ENCODE results near the gene SPATA32. TPM values are rescaled to one million over a fixed set of nuclear protein-coding genes. Genes with fewer than 3 reads are reported as not detected.

Gene SPATA32
- total RNA-seq, 1 donor from 2014 or later = not detected

GRCh38 chr17:45274033-45274432, 12.1 kb upstream of the SPATA32 start:
- Histone ChIP-seq H3K4me3 (no peak overlapping the region), H3K9ac (no peak overlapping the region), H3K79me2 (ENCODE audit: low read depth) (no peaks in the 10 kb centered on the region), H3K4me2 (no peak overlapping the region), H3K36me3 (no peaks in the 10 kb centered on the region), H3F3A (ENCODE audit: low read depth) (no peaks in the 10 kb centered on the region), H2AFZ (replicated peaks) (no peak overlapping the region), H4K20me1 (ENCODE audit: low read depth) (no peaks in the 10 kb centered on the region), H3K27me3 (no peaks in the 10 kb centered on the region), H3K9me3 (ENCODE audit: low read depth) (no peaks in the 10 kb centered on the region), H3K4me1 (no peaks in the 10 kb centered on the region), H3K27ac (no peak overlapping the region)
- no peak for DNase-seq (ENCODE audit: low spot score)
- Mint-ChIP-seq H3K4me3 (no peak overlapping the region), H3K9me3 (no peaks in the 10 kb centered on the region), H3K36me3 (peaks cover 18% of the 10 kb centered on the region), H3K27me3 (ENCODE audit: insufficient read depth, low read depth) (no peaks in the 10 kb centered on the region), H3K27ac (no peak overlapping the region), H3K4me1 (peaks cover 16% of the 10 kb centered on the region)
- TF ChIP-seq EZH2 (IDR thresholded peaks at IDR 0.05) = no peak
- no peak for TF ChIP-seq CTCF (IDR thresholded peaks at IDR 0.05)
- TF ChIP-seq EZH2phosphoT487 (IDR thresholded peaks at IDR 0.05) = no peak

DNA sequence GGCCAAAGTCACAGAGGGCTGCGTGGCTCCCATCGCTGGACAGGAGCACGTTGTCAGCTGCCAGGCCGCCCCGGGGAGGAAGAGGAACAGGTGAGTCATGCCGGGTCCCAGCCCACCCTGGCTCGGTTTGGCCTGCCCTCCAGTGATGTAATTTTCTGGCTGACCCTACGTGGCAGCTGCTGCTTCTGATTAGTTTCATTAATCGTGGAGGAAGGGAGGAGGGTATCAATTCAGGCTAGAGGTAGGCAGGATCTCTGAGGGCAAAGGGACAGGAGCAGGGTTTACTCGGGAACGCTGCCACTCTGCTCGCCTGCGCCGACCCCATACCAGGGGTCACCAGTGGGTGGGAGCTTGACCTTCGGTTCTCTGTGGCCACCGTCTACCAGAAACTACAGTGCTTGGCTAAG, 11.7 kb upstream of the SPATA32 start:
- no peak overlapping the region for H3K4me3 Mint-ChIP-seq
- no peaks in the 10 kb centered on the region for H3K9me3 Mint-ChIP-seq
- no peak for DNase-seq (ENCODE audit: low spot score)
- Histone ChIP-seq H3K9ac (no peak overlapping the region), H3K4me3 (no peak overlapping the region), H2AFZ (replicated peaks) (no peak overlapping the region), H3K27ac (no peak overlapping the region), H3K79me2 (ENCODE audit: low read depth) (no peaks in the 10 kb centered on the region), H3K9me3 (ENCODE audit: low read depth) (no peaks in the 10 kb centered on the region), H3K4me1 (no peaks in the 10 kb centered on the region), H3K4me2 (no peak overlapping the region), H4K20me1 (ENCODE audit: low read depth) (no peaks in the 10 kb centered on the region), H3K27me3 (no peaks in the 10 kb centered on the region), H3F3A (ENCODE audit: low read depth) (no peaks in the 10 kb centered on the region), H3K36me3 (no peaks in the 10 kb centered on the region)
- peaks cover 16% of the 10 kb centered on the region for H3K4me1 Mint-ChIP-seq
- TF ChIP-seq EZH2 (IDR thresholded peaks at IDR 0.05) = no peak
- TF ChIP-seq EZH2phosphoT487 (IDR thresholded peaks at IDR 0.05) = no peak
- no peak for TF ChIP-seq CTCF (IDR thresholded peaks at IDR 0.05)
- H3K27me3 Mint-ChIP-seq (ENCODE audit: insufficient read depth, low read depth) = no peaks in the 10 kb centered on the region
- no peak overlapping the region for H3K27ac Mint-ChIP-seq
- H3K36me3 Mint-ChIP-seq = peaks cover 19% of the 10 kb centered on the region

GRCh38 chr17:45271603-45272002, 9.7 kb upstream of the SPATA32 start:
- no peaks in the 10 kb centered on the region for H3K9me3 Mint-ChIP-seq
- no peak overlapping the region for H3K4me2 ChIP-seq
- peaks cover 9% of the 10 kb centered on the region for H3K4me1 Mint-ChIP-seq
- H3K27me3 Mint-ChIP-seq (ENCODE audit: insufficient read depth, low read depth) = no peaks in the 10 kb centered on the region
- H3K27ac ChIP-seq = no peak overlapping the region
- no peak overlapping the region for H3K27ac Mint-ChIP-seq
- peaks cover 27% of the 10 kb centered on the region for H3K36me3 Mint-ChIP-seq
- no peaks in the 10 kb centered on the region for H3K9me3 ChIP-seq (ENCODE audit: low read depth)
- no peak overlapping the region for H3K4me3 Mint-ChIP-seq
- H3K79me2 ChIP-seq (ENCODE audit: low read depth) = no peaks in the 10 kb centered on the region
- no peak overlapping the region for H2AFZ ChIP-seq (replicated peaks)
- no peaks in the 10 kb centered on the region for H4K20me1 ChIP-seq (ENCODE audit: low read depth)
- TF ChIP-seq EZH2 (IDR thresholded peaks at IDR 0.05) = no peak
- TF ChIP-seq EZH2phosphoT487 (IDR thresholded peaks at IDR 0.05) = no peak
- TF ChIP-seq CTCF (IDR thresholded peaks at IDR 0.05) = no peak
- no peaks in the 10 kb centered on the region for H3K36me3 ChIP-seq
- H3K4me3 ChIP-seq = no peak overlapping the region
- no peak for DNase-seq (ENCODE audit: low spot score)
- H3K27me3 ChIP-seq = no peaks in the 10 kb centered on the region
- H3K9ac ChIP-seq = no peak overlapping the region
- no peaks in the 10 kb centered on the region for H3K4me1 ChIP-seq
- no peaks in the 10 kb centered on the region for H3F3A ChIP-seq (ENCODE audit: low read depth)
